Stimulated activated CD4-positive, alpha-beta T cell treated with anti-CD3 and anti-CD28 coated beads, Interleukin-4, amount 100 ng/mL, for 1 hour (primary cell): ENCODE data around the gene IQCC.

Source experiments
- DNase-seq: peaks from one replicate; pipeline ENCODE4 v3.0.0-alpha.2; 2020

The IQCC gene

DNA sequence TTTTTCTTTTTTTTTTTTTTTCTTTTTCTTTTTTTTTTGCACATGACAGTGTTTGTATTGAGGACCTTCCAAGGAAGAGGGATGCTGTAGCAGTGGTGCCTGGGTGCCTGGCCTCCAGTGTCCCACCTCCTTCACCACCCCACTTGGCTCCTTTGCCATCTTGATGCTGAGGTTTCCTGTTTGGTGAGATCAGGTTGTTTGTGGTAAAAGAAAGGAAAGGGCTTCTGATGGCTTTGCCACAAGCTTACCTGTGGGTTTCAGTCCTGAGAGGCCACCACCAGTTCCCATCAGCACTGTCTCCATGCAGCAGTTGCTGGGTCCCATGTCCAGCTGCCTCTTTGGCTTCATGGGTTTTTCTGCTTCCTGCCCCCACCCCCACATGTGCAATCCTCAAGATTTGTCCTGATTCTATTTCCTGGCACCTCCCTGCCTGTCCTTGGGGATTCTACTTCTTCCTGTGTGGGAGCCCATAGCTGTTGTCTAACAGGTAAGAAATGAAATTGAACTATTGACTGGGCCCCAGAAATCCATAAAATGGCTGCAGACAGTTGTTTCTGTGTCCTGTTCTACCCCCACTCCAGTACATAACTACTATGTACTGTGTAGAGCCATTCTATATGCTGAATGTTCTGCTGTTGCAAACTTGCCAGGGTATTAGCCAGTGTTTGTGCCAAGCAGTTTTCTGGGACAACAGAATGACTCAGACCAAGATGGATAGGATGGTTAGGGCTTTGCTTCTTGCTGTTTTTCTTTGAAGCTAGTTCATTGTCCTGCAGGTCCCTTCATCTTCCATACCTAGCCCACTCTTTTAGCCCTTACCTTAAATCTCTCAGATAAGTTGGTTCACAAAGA is 9.3 kb upstream of the IQCC start:
- no peak for DNase-seq

GRCh38 chr1:32197074-32197473 is 8.4 kb upstream of the IQCC start:
- no peak for DNase-seq

- DNase-seq, result no peak
These were observed 7.6 kb upstream of the IQCC start for GRCh38 chr1:32197837-32198236.

DNA sequence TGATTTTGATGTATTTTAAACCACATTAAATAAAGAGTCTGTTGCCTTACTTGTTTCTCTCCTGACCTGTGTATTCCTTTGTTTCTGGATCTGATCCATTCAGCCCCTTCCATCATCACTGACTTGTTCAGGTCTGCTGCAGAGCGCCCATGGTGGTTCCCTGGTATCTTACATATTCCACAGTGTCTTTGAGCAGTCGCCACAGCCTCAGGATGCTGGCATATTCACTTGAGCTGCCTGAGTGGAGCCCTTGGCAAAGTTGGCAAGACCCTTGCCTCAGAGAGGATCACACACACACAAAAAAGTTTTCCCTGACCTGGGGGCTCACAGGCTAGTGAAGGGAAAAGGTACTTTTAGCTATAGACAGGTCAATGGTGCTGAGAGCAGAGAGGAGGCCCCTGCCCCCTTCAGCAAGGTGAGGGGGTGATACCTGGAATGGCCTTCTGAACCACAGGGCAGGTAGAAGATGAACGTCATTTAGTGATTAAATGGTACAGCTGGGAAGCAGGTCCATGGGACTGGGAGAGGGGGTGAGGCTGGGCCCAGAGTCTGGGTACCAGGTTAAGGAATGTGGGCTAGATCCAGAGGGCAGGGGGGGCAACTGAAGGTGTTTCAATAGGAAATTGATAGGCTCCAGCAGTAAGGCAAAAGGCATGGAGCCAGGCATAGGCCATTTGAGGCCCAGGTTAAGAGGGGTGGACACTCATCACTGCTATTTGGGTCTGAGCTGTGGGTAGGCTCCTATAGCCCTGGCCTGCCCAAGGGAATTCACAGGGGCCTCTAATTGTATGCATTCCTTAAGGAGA is 7.0 kb upstream of the IQCC start:
- no peak for DNase-seq

DNA sequence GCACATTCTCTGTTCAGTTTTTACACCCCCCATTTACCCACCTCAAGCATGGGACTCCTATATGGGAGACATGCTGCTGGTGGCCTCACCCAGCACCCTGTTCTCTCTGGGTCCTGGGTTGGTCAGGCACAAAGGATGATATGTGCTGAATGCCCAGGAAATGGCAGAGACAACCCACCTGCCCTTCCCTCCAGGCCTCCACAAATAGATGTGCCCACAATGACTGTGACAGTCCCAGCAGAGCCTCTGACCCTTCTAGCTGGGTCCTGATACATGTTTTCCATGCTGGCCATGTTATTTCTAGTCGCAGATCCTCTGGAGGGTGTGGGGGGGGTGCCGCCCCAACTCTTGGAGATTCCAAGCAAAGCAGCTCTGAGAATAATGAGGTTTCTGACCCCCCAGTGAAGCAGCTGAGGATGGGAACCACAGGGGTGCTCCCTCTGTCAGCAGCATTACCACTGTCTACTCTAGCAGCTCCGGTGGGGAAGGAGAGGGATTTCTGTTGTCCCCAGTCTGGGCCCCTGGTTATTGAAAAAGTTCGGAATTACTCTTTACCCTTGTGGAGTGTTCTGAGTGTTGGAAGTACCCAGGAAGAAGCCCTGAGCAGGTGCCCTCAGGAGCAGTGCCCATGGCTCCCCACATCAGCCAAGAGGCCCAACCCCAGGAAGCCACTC is 6.3 kb upstream of the IQCC start:
- no peak for DNase-seq

DNA sequence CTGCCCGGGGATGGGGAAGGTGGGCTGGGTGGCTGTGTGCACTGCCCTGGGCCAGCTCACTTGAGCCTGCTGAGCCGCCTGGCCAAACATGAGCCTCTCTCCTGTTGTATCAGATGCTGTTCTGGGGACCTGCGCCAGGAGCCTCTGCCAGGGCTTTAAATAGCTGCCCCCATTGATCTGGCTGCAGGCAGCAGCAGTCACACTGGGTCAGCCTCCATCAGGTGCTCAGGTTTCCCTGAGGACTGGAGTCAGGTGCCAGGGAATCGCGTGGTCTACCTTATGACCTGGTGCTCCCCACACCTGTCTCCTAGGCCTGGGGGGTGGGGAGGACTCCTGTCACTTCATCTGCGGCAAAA is 5.8 kb upstream of the IQCC start:
- DNase-seq, result no peak

DNA sequence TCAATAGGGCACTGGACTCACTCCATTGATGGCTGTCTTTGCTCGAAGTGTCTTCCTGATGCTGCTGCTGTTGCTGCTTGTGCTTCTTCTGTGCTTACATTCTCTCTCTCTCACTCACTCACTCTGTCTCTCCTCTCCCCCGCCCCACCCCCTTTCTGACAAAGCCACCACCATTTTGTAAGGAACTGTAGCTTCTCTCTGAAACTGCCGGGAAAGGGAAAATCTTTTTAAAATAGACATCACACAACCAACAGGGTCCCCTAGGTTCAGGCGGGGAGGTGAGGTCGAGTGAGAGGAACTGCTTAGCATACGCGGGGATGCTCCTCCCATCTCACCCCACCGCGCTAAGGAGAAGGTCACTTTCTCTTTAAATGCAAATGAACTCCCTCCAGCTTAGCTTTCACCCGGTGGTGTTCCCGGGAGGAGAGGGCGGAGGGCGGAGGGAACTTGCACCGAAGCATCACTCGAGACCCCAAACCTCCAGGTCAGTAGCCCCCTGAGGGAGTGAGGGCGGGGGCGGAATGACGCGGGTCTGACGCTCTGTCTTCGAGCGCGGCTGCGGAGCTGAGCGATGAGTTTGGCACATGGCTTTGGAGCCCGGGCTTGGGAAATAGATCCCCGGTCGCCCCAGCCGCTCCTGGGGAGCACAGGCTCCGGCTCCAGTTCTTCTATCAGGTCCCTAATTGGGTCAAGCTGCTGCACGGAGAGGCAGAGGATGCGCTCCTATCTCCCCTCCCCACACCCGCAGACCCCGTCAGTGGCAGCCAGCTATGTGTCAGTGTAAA is 5.1 kb upstream of the IQCC start, which contains the start of gene CCDC28B:
CCDC28B (plus strand) TSS at position 370 of the 785 bp plus-strand sequence. CDS start 1,341 bp downstream, outside the sequence.
- peak; percentile 54 for DNase-seq

DNA sequence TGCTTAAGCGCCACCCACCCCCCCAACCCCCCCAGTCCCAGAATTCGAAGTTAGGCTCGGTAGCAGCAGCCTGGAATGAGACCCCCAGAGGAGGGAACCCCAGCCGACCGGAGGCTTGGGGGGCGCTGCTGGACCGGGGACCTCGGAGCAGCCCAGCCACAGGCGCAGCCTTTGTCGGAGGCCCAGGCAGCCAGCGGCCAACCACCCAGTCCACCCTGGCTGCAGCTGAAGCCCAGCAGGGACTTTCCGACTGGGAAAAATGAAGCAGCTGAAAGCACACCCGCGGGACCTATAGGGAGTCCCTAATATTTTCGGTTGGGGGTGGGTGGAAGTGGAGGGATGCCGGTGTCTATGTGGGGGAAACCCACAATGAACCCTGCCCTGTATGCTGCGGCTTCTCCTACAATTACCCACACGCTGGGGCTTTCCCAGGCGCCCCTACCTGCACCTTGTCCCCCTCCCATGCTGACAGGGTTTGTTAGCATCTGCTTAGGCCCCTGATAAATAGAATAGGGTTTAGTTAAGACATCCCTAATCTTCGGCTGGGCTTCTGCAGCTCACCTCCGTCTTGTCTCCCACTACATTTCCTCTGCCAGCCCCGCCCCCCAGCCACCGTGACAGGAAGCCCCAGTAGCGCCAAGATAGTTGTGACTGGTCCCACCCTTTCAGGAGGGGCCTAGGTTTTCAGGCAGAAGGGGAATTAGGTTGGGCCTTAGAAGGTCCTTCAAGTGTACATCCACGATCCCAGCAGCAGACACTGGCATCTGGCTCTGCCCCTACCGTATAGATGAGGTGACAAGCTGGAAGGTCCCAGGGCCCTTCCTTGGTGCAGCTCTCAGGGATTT is 4.2 kb upstream of the IQCC start:
- DNase-seq, result peak; percentile 78

- DNase-seq, result no peak
These were observed 519 bp upstream of the IQCC start for GRCh38 chr1:32204943-32205361.

DNA sequence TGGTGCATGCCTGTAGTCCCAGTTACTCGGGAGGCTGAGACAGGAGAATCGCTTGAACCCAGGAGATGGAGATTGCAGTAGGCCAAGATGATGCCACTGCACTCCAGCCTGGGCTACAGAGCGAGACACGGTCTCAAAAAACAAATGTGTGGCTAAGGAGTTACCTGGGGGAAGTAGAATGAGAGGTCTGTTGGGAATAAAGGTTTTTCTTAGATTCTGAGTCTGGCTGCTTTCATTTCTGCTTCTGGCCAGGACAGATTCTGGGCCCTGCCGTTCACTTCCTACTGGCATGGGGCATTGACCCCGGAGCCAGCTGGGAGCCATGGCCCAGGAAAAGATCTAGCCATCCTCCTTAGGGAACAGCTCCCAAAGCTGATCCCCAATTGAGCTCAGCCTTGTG is 3.0 kb downstream of the IQCC start:
- no peak for DNase-seq

DNA sequence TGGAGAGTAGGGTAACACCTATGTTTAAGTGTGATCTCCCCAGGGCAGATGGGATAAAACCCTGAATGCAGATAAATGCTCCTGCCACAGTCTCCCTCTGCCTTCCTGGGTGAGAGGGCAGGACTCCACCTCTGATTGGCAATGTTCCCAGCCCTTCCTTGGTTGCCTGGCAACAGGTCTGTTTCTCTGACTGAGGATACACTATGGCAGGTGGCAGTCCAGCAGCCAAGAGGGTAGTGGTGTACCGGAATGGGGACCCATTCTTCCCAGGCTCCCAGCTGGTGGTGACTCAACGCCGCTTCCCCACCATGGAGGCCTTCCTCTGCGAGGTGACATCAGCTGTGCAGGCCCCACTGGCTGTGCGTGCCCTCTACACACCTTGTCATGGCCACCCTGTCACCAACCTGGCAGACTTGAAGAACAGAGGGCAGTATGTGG is 3.4 kb downstream of the IQCC start, which contains the start of gene DCDC2B:
DCDC2B (plus strand) TSS at position 199 of the 438 bp plus-strand sequence; CDS start at position 204, 5 bp downstream.
- no peak for DNase-seq

- DNase-seq, result peak; percentile 61
These were observed 10.4 kb downstream of the IQCC start for GRCh38 chr1:32215629-32216480.

- no peak for DNase-seq
These were observed 11.1 kb downstream of the IQCC start for GRCh38 chr1:32216566-32216965.

DNA sequence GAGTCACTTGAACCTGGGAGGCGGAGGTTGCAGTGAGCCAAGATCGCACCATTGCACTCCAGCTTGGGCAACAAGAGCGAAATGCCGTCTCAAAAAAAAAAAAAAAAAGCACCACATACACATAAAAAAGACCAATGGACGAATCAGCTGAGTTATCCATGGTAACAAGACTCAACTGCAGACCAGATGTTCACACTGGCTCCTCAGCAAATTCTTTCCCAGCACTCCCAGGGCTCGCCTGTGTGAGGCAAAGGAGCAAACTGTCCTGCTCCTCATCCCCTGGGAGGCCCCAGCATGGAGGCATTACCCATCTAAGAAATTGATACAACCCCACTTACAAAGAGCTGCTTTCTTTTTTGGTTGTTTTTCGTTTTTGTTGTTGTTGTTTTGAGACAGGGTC is 13.6 kb downstream of the IQCC start:
- DNase-seq, result no peak

DNA sequence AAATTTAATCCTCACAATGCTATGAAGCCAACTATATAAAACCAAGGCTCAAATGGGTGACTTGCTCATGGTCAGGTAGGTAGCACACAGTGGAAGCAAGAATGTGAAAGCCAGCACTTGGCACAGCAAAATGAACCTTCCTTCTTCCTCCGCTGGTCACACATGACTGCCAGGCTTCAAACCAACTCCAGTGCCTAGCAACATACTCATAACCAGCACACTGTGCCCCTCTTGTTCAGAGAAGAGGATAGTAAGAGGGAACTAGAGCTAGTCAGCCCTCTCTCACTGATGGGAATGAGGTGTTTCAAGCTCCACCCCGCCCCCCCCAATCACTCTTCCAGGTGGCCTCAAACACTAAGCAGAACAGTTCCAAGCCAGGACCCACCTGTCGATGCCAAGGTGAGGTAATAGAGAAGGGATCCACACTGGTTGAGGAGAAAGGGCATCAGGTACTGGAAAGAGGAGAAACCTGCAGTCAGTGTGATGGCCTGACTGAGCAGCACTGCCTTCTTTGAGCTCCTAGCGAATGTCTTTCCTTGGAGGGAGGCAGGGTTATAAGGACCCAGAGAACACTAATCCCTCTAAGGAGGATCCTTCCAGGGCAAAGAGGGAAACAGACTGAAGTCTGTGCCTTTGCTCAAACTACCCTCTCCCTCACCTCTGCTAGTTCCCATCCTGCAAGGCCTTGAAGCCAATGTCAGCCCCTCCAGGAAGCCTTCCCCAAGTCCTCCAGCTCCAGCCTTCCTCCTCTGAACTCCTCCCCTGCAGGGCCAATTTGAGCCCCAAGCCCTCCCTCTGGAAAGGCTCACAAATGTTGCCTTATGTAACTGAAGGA is 15.5 kb downstream of the IQCC start:
- no peak for DNase-seq

- DNase-seq, result no peak
These were observed 16.1 kb downstream of the IQCC start for GRCh38 chr1:32221581-32221979.

DNA sequence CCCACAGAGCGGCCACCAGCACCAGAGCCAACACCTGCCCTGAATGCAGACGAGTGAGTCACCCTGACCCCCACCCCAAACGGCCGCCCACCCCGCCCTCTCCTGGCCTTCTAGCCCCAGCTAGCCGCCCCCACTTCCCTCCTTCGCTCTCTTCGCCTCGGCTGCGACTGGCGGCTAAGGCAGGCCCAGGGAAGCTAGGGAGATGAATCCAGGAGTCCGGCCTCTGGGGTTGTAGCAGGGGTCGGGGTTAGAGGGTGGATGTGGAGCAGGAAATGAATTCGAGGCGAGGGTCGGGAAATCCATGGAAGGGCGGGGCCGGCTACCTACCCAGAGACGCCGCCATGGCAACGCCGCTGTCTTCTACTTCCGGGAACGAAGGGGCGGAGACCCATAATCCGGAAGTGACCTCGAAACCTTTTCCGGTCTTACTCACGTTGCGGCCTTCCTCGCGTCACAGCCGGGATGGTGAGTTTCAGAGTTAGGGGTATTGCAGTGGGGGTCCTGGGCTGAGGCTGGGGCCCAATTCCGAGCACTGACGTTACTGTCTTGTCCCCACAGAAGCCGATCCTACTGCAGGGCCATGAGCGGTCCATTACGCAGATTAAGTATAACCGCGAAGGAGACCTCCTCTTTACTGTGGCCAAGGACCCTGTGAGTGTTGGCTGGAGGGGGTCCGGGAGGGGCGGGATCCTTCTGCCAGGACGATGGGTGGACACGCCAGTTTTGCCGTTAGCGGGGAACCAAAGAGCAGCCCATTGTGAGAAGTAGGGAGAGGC is 16.7 kb downstream of the IQCC start, which contains the start of the genes EIF3I and TMEM234:
EIF3I (plus strand) TSS at position 428 of the 776 bp plus-strand sequence; CDS start at position 463, 35 bp downstream.
TMEM234 (minus strand) TSS at position 374 of the 776 bp plus-strand sequence; CDS start at position 343, 31 bp downstream.
- peak; percentile 88 for DNase-seq

GRCh38 chr1:32223683-32224082 is 18.2 kb downstream of the IQCC start:
- DNase-seq, result no peak
